Type B pancreatic cell (in vitro differentiated cells): Measurements from ENCODE around the gene PPP1R1C. TPM values are rescaled to one million over a fixed set of nuclear protein-coding genes. Genes with fewer than 3 reads are reported as not detected.

Experiments
- DNase-seq: peaks from one replicate; pipeline ENCODE4 v3.0.0; 2021; ENCODE audit warnings: mixed read lengths; ENCODE audit not compliant: unreplicated experiment; ENCODE audit errors: extremely low spot score
- H3K27ac Mint-ChIP-seq: 2 replicates; pipeline ENCODE4 v1.8.0; 2021; ENCODE audit warnings: mild to moderate bottlenecking, mixed read lengths
- H3K27me3 Mint-ChIP-seq: 2 replicates; pipeline ENCODE4 v1.8.0; 2021; ENCODE audit warnings: mixed read lengths
- H3K36me3 Mint-ChIP-seq: 2 replicates; pipeline ENCODE4 v1.8.0; 2021; ENCODE audit warnings: mixed read lengths
- H3K4me1 Mint-ChIP-seq: one replicate; pipeline ENCODE4 v1.8.0; 2021; ENCODE audit warnings: mixed read lengths; ENCODE audit not compliant: unreplicated experiment
- H3K4me3 Mint-ChIP-seq: 2 replicates; pipeline ENCODE4 v1.8.0; 2021; ENCODE audit warnings: mild to moderate bottlenecking, mixed read lengths
- H3K9me3 Mint-ChIP-seq: 2 replicates; pipeline ENCODE4 v1.8.0; 2021; ENCODE audit warnings: mixed read lengths
- total RNA-seq: library from RNA; stranded (reverse); gene quantifications from 2 replicates; pipeline ENCODE4 v1.2.1, GENCODE V29; 2021; ENCODE audit warnings: low replicate concordance
- TF ChIP-seq, protein P1 (sequence below): fragments of 200-600 bp; sonication (generic); conservative IDR thresholded peaks from 2 replicates; pipeline ENCODE4 v1.5.0; 2021; ENCODE audit warnings: antibody characterized with exemption, mild to moderate bottlenecking

PPP1R1C gene
- total RNA-seq, 1 donor from 2014 or later, result 1.4 TPM

DNA sequence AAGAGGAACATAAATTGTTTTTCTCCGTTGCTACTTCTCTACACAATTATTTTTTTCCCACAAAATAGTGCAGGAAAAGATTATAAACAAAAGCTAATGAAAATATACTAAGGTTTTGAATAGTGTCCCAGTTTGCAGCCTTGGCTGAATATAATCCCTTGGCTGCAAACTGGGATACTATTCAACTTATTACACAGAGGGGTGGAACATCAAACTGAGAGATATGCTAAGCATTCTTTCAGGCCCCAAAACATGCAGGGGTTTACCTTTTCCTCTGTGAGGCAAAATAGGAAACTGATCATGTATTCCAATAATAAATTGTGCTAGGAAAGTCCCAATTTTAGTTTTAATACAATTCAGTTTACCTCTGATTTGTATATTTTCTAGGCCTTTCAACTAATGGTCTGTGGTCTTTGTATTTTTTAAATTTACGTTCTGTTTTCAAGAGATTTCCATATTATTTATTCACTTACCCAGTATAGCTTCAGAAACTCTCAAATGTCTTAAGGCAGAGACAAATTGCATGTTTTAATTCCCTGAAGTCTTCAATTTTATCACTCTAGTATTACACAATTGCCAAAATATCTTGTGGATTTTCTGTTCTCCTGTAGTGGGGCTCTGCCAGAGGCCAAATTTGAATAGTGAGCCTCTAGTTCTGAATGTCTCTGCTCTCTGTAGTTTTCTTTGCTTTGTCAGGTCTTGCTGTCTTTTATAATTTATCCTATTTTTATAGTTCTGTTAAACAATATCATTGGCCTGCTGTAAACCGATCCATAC lies 63.9 kb downstream of the PPP1R1C start:
- H3K36me3 Mint-ChIP-seq, result no peaks in the 10 kb centered on the region
- H3K4me1 Mint-ChIP-seq, result no peaks in the 10 kb centered on the region
- no peak for DNase-seq
- no peak overlapping the region for H3K27ac Mint-ChIP-seq
- H3K4me3 Mint-ChIP-seq, result no peak overlapping the region
- no peaks in the 10 kb centered on the region for H3K9me3 Mint-ChIP-seq
- TF ChIP-seq, protein P1, sequence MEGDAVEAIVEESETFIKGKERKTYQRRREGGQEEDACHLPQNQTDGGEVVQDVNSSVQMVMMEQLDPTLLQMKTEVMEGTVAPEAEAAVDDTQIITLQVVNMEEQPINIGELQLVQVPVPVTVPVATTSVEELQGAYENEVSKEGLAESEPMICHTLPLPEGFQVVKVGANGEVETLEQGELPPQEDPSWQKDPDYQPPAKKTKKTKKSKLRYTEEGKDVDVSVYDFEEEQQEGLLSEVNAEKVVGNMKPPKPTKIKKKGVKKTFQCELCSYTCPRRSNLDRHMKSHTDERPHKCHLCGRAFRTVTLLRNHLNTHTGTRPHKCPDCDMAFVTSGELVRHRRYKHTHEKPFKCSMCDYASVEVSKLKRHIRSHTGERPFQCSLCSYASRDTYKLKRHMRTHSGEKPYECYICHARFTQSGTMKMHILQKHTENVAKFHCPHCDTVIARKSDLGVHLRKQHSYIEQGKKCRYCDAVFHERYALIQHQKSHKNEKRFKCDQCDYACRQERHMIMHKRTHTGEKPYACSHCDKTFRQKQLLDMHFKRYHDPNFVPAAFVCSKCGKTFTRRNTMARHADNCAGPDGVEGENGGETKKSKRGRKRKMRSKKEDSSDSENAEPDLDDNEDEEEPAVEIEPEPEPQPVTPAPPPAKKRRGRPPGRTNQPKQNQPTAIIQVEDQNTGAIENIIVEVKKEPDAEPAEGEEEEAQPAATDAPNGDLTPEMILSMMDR, result no peak
- no peaks in the 10 kb centered on the region for H3K27me3 Mint-ChIP-seq

- Mint-ChIP-seq H3K4me3 (no peak overlapping the region), H3K9me3 (no peaks in the 10 kb centered on the region), H3K36me3 (no peaks in the 10 kb centered on the region), H3K4me1 (no peaks in the 10 kb centered on the region), H3K27ac (no peak overlapping the region), H3K27me3 (no peaks in the 10 kb centered on the region)
- no peak for DNase-seq
- TF ChIP-seq, protein P1, result no peak
Measured at GRCh38 chr2:182050333-182051135, 64.9 kb downstream of the PPP1R1C start.

GRCh38 chr2:182055993-182056392 lies 70.3 kb downstream of the PPP1R1C start:
- TF ChIP-seq, protein P1, result no peak
- DNase-seq, result no peak
- Mint-ChIP-seq H3K36me3 (no peaks in the 10 kb centered on the region), H3K4me1 (peaks cover 6% of the 10 kb centered on the region), H3K27ac (no peak overlapping the region), H3K4me3 (no peak overlapping the region), H3K9me3 (no peaks in the 10 kb centered on the region), H3K27me3 (no peaks in the 10 kb centered on the region)

DNA sequence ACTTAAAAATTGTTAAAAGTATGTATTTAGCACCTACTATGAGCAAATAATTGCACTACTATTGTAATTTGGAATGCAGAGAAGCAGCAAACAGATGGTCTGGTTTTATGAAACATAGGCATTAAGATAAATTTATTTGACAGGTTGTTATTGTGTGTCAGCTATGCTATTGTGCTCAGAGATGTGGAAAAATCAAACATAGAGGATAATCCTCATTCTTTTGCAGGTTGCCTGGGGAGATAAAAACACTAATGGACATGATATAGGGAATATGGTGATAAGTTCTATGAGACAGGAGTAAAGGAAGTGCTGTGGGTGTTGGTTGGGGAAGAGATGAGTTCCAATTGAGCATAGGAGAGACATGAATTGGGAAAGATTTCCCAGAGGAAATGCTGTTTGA lies 71.3 kb downstream of the PPP1R1C start:
- no peak overlapping the region for H3K27ac Mint-ChIP-seq
- no peaks in the 10 kb centered on the region for H3K9me3 Mint-ChIP-seq
- H3K4me3 Mint-ChIP-seq, result no peak overlapping the region
- H3K4me1 Mint-ChIP-seq, result peaks cover 6% of the 10 kb centered on the region
- no peaks in the 10 kb centered on the region for H3K27me3 Mint-ChIP-seq
- no peaks in the 10 kb centered on the region for H3K36me3 Mint-ChIP-seq
- no peak for DNase-seq
- TF ChIP-seq, protein P1, result no peak

DNA sequence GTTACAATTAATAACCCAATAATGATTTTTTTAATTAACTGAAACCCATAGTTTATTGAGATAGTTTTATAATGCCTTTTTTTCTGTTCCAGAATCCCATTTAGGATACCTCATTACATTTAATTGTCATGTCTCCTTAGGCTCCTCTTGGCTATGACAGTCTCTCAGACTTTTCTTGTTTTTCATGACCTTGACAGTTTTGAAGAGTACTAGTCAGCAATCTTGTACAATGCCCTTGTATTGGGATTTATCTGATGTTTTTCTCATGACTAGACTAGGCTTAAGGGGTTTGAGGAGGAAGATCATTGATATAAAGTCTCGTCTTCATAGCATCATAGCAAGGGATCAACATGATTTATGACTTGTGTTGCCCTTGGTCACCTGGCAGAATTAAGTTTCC lies 72.4 kb downstream of the PPP1R1C start:
- no peak for DNase-seq
- H3K27ac Mint-ChIP-seq, result no peak overlapping the region
- peaks cover 6% of the 10 kb centered on the region for H3K4me1 Mint-ChIP-seq
- H3K4me3 Mint-ChIP-seq, result no peak overlapping the region
- TF ChIP-seq, protein P1, result no peak
- no peaks in the 10 kb centered on the region for H3K36me3 Mint-ChIP-seq
- H3K27me3 Mint-ChIP-seq, result no peaks in the 10 kb centered on the region
- no peaks in the 10 kb centered on the region for H3K9me3 Mint-ChIP-seq
